ENCODE data around the gene RNF225.
"Not testable (repeated sequence)": the region's sequence is repeated elsewhere in the genome, so short reads cannot be mapped to it uniquely, and the experiment has no call there.

Gene RNF225

DNA sequence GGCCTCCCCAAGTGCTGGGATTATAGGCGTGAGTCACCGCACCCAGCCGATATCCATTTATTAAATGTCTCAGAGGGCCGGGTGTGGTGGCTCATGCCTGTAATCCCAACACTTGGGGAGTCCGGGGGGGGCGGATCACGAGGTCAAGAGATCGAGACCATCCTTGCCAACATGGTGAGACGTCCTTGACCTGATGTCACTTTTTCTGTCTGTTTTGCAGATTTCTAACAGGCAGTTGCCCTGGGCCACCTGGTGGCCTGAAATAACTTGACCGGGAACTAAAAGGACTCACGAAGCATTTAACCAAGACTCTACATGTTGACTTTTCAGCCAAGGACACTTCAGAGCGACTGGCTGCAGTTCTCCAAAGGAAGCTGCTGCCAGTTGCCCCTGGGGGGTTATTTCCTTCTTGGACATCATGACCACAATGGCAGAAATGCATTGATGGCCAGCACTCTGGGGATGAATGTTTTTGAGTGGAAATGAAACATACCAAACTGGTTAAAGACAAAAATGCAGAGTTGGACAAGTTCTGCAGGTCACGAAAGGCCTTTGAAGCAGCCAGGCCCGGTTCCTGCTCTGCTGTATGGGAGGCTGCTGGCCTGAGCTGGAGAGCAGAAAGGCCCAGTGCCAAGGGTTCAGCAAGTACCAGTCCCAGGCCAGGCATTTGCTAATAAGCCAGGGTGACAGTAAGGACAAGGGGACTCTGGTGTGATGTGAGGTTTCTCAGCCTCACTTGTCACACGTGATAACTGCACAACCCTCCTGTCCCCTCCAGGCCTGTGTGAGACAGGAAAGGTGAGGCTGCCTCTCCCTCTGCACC is 22.9 kb upstream of the RNF225 start:
- Mint-ChIP-seq H3K4me3 (no peak overlapping the region), H3K27me3 (no peaks in the 10 kb centered on the region), H3K27ac (no peak overlapping the region), H3K9me3 (no peaks in the 10 kb centered on the region), H3K4me1 (ENCODE audit: low read depth in 2 of 2) (no peaks in the 10 kb centered on the region), H3K36me3 (ENCODE audit: insufficient read depth) (no peaks in the 10 kb centered on the region)
- no peak for DNase-seq
- no peak for ATAC-seq (replicated peaks)

DNA sequence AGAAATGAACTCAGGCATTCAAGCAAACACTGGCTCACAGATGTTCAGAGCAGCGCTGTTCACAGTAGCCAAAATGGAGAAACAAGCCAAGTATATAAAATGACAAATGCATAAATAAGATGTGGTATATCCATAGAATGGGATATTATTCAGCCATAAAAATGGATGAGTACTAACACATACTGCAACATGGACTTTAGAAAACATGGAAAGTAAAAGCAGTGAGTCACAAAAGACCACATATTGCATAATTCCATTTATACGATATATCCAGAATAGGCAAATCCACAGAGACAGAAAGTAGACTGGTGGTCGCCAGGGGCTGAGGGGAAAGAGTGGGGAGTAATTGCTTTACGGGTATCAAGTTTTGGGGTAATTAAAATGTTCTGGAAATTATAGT is 21.3 kb upstream of the RNF225 start:
- ATAC-seq (replicated peaks) = no peak
- H3K27me3 Mint-ChIP-seq = no peaks in the 10 kb centered on the region
- H3K27ac Mint-ChIP-seq = no peak overlapping the region
- no peak overlapping the region for H3K4me3 Mint-ChIP-seq
- H3K4me1 Mint-ChIP-seq (ENCODE audit: low read depth in 2 of 2) = peaks cover 0 to 3% of the 10 kb centered on the region in 2 donors
- DNase-seq = no peak
- no peaks in the 10 kb centered on the region for H3K9me3 Mint-ChIP-seq
- H3K36me3 Mint-ChIP-seq (ENCODE audit: insufficient read depth) = no peaks in the 10 kb centered on the region

DNA sequence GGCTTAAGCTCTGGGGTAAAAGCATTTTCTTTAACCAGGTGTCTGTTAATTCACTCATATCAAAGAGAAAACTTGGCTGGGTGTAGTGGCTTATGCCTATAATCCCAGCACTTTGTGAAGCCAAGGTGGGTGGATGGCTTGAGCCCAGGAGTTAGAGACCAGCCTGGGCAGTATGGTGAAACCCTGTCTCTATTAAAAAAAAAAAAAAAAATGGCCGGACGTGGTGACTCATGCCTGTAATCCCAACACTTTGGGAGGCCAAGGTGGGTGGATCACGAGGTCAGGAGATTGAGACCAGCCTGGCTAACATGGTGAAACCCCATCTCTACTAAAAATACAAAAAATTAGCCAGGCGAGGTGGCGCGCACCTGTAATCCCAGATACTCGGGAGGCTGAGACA is 18.7 kb upstream of the RNF225 start:
- DNase-seq; H3K4me3 Mint-ChIP-seq; ATAC-seq (replicated peaks); H3K27ac Mint-ChIP-seq; H3K27me3 Mint-ChIP-seq; H3K9me3 Mint-ChIP-seq: not testable (repeated sequence)
- peaks cover 13% of the 10 kb centered on the region for H3K36me3 Mint-ChIP-seq (ENCODE audit: insufficient read depth)
- peaks cover 10 to 11% of the 10 kb centered on the region in 2 donors for H3K4me1 Mint-ChIP-seq (ENCODE audit: low read depth in 2 of 2)

DNA sequence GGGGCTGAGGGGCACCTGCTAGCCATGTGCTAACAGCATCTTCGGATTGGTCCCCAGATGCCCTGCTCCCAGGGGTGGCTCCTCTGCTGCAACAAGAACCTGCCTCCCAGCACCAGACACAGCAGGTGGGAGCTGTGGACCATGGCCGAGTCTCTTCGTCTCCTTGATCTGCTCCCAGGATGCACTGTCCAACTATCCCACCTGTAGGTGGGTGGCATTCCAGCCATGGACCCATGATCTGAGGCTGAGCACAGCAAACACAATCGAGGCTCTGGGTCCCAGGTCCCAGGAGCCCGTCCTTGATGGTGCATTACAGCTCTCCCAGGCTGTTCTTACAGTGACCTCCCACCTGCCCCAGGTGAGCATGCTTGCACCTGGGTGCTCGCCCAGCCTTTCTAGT is 16.2 kb upstream of the RNF225 start:
- H3K4me3 Mint-ChIP-seq = peak overlapping the region; percentile 83 to 93

DNA sequence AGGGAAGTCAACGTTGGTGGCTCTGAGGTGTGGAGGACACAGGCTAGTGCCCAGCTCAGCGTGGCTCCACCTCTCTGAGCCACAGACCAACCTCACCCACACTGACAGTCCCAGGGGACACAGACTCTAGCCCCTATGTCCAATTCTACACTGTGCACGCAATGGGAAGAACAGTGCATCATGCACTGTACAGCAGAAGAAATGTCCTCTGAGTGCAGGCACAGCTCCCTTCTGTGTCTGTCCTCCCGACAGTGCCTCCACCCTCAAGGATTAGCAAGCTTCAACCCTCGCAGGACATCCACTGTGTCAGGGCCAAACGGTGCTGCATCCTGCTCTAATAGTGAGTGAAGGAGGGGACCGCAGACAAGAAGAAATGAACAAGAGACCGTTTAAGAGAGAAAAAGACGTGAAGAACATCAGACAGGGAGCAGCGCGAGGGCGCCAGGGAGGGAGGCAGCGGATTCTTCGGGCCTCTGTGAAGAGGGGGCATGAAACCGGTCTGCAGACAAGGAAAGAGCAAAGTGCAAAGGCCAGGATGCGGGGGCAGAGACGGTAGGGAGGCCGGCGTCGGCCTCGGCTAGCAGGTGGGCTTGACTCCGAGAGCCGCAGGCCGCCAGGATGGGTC is 15.3 kb upstream of the RNF225 start:
- Mint-ChIP-seq H3K27ac (peak overlapping the region; percentile 88 to 97), H3K4me1 (ENCODE audit: low read depth in 2 of 2) (peaks cover 15% of the 10 kb centered on the region in 2 donors), H3K36me3 (ENCODE audit: insufficient read depth) (peaks cover 25% of the 10 kb centered on the region), H3K9me3 (no peaks in the 10 kb centered on the region), H3K27me3 (no peaks in the 10 kb centered on the region), H3K4me3 (peak overlapping the region; percentile 83 to 93)
- DNase-seq (no peak), ATAC-seq (replicated peaks) (no peak)

More for the DNA sequence above, 16.2 kb upstream of the RNF225 start:
- Mint-ChIP-seq H3K27ac (peak overlapping the region; percentile 88 to 97), H3K4me1 (ENCODE audit: low read depth in 2 of 2) (peaks cover 15% of the 10 kb centered on the region in 2 donors), H3K9me3 (no peaks in the 10 kb centered on the region), H3K27me3 (no peaks in the 10 kb centered on the region), H3K36me3 (ENCODE audit: insufficient read depth) (peaks cover 20% of the 10 kb centered on the region)
- ATAC-seq (replicated peaks) (no peak), DNase-seq (no peak)

DNA sequence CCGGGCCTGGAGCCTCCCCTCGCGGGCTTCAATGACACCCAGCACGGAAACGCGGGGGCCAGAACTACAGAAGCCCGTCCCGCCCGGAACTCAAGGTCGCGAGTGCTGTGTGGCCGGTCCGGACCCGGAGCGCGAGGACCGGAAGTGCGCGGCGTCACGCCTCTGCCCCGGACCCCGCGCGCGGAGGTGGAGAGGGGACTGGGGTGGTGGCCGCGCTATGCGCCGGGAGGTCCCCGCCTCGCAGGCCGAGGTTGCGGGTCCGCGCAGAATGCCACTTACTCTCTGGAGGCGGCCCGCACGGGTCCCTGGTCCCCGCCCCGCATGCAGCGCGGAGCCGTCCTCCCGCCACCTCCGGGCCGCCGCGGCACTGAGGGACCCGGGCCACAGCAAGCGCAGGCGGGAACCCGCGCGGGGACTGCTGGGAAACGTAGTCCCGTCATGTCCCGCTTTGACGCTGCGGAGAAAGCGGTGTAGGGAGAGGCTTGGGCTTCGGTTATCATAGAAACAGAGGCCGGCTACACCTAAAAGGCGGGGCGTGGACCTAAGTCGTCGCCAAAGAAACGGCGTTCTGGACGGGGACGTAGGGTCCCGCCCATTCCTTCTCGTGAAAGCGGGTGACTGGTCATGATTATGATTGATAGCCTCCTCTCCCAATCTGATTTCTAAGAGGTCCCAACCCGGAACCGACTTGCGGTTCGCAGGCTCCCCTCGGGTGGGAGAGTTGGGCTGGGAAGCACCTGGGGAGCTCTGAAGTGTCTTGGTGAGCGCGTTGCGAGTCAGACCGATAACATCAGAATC is 14.6 kb upstream of the RNF225 start, which contains the start of gene ZNF837:
Gene ZNF837, minus strand, starts transcription at position 369 of the 798 bp plus-strand sequence. CDS start 11,698 bp downstream, outside the sequence.
- Mint-ChIP-seq H3K4me3 (peak within 1 kb of the TSS; percentile 83 to 93), H3K27me3 (no peaks in the 10 kb centered on the region), H3K27ac (peak within 1 kb of the TSS; percentile 88 to 97), H3K36me3 (ENCODE audit: insufficient read depth) (peaks cover 32% of the 10 kb centered on the region), H3K9me3 (no peaks in the 10 kb centered on the region), H3K4me1 (ENCODE audit: low read depth in 2 of 2) (peaks cover 20 to 21% of the 10 kb centered on the region in 2 donors)
- peak; percentile 96 to 97 (median 97) for DNase-seq
- ATAC-seq (replicated peaks) = peak; percentile 82

DNA sequence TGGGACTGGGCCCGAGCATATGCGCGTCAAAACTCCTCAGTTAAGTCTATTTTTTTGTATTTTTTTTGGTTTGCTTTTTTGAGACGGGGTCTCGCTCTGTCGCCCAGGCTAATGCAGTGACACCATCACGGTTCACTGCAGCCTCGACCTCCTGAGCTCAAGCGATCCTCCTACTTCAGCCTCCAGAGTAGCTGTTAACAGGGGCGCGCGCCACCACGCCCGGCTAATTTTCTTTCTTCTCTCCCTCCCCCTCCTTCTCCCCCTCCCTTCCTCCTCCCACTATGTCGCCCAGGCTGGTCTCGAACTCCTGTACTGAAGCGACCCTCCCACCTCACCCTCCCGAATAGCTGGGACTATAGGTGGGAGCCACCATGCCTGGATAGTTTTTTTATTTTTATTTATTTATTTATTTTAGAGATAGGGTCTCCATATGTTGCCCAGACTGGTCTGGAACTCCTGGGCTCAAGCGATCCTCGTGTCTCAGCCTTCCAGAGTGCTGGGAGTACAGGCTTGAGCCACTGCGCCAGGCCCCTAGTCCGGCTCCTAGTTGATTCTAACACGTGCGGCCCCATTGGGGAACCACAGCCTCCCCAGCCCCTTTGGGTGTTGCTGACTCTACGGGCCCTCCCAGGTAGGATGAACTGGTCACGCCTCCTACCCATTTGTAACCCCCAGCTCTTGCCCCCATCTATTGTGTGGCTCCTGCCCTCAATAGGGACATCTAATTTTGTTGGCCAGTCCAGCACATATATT is 13.8 kb upstream of the RNF225 start:
- peak overlapping the region; percentile 83 to 93 for H3K4me3 Mint-ChIP-seq
- peaks cover 40% of the 10 kb centered on the region for H3K36me3 Mint-ChIP-seq (ENCODE audit: insufficient read depth)
- H3K27me3 Mint-ChIP-seq = no peaks in the 10 kb centered on the region
- no peaks in the 10 kb centered on the region for H3K9me3 Mint-ChIP-seq
- H3K4me1 Mint-ChIP-seq (ENCODE audit: low read depth in 2 of 2) = peaks cover 25 to 26% of the 10 kb centered on the region in 2 donors
- peak overlapping the region; percentile 88 to 97 for H3K27ac Mint-ChIP-seq
- ATAC-seq (replicated peaks) (no peak), DNase-seq (no peak)

DNA sequence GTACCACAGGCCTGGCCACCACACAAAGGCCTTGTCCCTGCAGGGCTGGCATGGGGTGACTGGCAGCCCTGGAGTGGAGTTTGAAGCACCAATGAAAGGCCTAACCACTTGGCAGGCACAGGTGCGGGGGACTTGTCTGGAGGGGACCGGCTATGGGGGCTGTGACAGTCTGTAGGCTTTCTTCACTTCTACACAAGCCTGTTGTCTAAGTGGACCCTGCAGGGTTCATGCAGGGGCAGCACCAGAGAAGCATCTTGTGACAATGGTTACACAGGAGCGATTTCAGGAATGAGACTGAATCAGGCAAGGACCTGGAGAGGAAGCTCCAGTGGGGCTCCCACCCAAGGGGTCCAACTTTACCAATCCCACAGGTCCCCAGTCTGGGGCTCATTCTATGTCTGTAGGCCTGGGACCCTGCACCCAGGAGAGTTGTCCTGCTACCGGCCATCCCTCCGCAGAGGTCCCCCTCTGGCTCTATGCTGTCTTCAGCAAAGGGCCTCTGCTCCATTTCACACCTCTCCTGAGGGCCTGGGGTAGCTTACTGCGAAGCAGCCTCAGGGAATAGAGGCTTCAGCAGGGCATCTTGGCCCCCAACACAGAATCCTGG is 12.4 kb upstream of the RNF225 start:
- H3K36me3 Mint-ChIP-seq (ENCODE audit: insufficient read depth) = peaks cover 55% of the 10 kb centered on the region
- DNase-seq (no peak), ATAC-seq (replicated peaks) (no peak)
- no peaks in the 10 kb centered on the region for H3K27me3 Mint-ChIP-seq
- H3K27ac Mint-ChIP-seq = peak overlapping the region; percentile 62 to 88
- H3K4me1 Mint-ChIP-seq (ENCODE audit: low read depth in 2 of 2) = peaks cover 33 to 36% of the 10 kb centered on the region in 2 donors
- H3K4me3 Mint-ChIP-seq = peak overlapping the region; percentile 83 to 93
- no peaks in the 10 kb centered on the region for H3K9me3 Mint-ChIP-seq

DNA sequence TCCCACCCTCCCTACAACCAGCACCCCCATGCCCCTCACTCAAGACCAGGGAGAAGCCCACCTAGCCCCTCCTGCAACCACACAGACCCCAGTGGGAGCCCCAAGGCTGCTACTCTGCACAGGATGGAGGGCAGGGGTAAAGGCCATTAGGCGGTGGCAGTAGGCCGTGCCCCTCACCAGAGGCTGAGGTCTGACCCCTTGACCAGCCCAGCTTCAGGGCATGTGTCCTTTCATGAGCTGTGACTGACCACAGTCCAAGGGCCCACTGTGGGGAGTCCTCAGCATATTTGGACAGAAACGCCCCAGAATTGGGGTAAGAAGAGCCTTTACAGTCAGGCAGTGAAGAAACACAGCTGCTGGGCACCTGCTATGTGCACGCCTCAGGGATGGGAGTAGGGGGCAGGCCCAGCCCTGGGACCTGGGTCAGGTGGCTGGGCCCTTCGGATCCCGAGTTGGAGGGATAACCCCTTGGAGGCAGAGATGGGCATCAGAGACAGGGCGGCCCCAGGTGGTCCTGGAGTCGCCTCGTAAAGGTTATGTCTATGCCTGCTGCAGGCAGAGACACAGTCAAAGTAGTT is 10.1 kb upstream of the RNF225 start:
- Mint-ChIP-seq H3K36me3 (ENCODE audit: insufficient read depth) (peaks cover 75% of the 10 kb centered on the region), H3K9me3 (no peaks in the 10 kb centered on the region), H3K4me3 (peak overlapping the region; percentile 92 to 93), H3K27ac (peak overlapping the region; percentile 97 to 98), H3K27me3 (no peaks in the 10 kb centered on the region), H3K4me1 (ENCODE audit: low read depth in 2 of 2) (peaks cover 24 to 33% of the 10 kb centered on the region in 2 donors)
- DNase-seq = no peak
- no peak for ATAC-seq (replicated peaks)

DNA sequence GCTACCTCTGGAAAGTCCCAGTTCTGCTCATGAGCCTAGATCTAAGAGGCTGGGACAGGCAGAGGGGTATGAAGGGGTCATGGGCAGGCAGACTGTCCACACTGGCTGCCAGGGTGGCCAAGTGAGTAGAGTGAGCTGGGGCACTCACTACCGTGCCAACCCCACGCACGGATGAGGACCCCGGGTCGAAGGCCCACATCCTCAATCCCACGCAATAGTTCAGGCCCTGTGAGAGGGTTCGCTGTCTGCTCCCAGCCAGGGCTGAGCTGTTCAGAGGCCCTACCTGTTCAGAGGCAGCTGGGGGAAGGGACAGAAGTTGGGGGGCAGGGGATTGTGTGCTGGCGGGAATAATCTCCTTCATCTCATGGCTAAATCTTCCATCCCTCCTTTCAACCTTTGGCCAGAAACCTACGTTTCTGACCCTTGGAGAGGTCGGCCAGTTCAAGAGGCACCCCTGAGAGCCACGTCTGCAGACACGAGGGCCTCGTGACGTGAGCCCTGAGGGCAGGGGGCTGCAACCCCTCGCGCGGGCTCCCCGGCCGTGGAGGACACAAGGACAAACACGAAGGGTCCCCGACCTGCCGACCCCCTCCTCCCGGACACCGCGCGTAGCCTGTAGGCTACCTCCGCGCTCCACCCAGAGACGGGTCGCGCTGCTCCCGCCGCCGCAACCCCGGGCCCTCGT is 9.4 kb upstream of the RNF225 start:
- Mint-ChIP-seq H3K27me3 (no peaks in the 10 kb centered on the region), H3K27ac (peak overlapping the region; percentile 97 to 98), H3K36me3 (ENCODE audit: insufficient read depth) (peaks cover 75% of the 10 kb centered on the region), H3K9me3 (no peaks in the 10 kb centered on the region), H3K4me1 (ENCODE audit: low read depth in 2 of 2) (peaks cover 26 to 33% of the 10 kb centered on the region in 2 donors), H3K4me3 (peak overlapping the region; percentile 92 to 93)
- ATAC-seq (replicated peaks) (no peak), DNase-seq (no peak)

DNA sequence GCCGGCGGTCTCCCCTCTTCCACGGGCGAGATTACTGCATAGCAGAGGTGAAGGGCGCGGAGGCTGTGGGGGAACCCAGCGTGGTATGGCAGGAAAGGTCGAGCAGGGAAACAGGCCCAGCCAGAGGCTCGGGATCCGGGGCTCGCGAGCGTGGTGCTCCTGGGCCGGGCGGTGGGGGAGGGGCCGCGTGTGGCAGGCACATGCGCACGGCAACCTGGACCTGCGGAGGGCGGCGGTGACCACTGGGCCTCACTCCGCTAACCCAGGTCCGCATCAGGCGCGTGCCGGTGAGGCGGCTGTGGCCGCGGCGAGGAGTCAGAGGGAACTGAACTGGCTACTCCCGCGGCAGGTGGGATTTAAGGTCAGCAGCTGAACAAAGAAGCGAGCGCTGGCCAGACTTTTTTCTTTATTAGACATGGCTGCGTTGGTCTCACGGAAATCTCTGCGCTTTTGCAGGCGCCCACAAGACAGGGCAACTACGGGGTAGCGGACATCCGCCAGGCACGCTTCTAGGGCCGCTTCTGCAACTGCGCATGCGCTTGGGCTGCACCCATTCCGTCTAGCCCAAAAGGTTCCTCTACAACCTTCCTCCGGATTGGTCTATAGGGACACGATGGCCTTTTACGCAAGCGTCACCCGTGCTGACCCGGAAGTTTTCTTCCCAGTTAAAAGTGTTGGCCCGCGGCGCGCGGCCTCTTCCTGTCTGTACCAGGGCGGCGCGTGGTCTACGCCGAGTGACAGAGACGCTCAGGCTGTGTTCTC is 8.7 kb upstream of the RNF225 start, which contains the start of gene RPS5:
Gene RPS5, plus strand, starts transcription at position 694 of the 762 bp plus-strand sequence. CDS start 869 bp downstream, outside the sequence.
- no peaks in the 10 kb centered on the region for H3K27me3 Mint-ChIP-seq
- DNase-seq (peak; percentile 91 to 92 (median 91)), ATAC-seq (replicated peaks) (peak; percentile 90)
- no peaks in the 10 kb centered on the region for H3K9me3 Mint-ChIP-seq
- peaks cover 78% of the 10 kb centered on the region for H3K36me3 Mint-ChIP-seq (ENCODE audit: insufficient read depth)
- H3K4me1 Mint-ChIP-seq (ENCODE audit: low read depth in 2 of 2) = peaks cover 26 to 33% of the 10 kb centered on the region in 2 donors
- H3K27ac Mint-ChIP-seq = peak within 1 kb of the TSS; percentile 97 to 98
- H3K4me3 Mint-ChIP-seq = peak within 1 kb of the TSS; percentile 92 to 93

All from effector memory CD8-positive, alpha-beta T cell (primary cell).